HPDE6-E6E7 (cell line): ENCODE data around the gene ATP2B3.

Experiments used
- DNase-seq: peaks from one replicate; pipeline ENCODE4 v3.0.0; 2011; ENCODE audit warnings: missing footprints; ENCODE audit errors: extremely low spot score

ATP2B3 gene

DNA sequence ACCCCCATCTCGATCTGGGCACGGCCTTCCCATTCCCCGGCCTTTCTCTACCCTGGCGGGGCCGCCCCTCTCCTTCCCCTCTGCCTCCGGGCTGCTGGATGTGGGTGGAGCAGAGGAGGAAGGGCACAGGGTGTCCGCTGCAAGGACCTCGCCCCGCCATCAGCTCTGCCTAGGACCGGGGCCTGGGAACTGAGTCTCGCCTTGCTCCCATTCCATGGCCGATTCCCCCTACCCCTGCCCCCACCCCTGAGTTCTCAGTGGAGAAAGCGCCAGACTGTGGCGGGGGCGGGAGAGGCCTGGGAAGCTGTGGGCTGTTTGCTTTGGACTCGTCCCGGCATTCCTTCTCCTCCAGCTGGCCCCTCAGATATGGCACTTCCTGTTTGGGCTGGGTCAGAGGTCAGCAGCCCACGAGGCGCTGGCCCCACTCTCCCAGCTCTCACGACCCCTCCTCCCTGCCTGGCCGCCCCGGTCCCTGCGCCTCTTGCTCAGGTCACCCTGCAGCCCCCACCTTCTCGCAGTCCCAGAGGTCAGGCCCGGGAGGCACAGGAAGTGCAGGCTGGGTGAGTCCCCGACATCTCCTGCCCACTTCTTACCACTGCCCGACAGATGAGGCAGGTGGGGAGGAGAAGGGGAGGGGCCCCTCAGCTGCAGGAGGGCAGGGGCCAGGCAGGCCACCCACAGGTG lies 29.1 kb upstream of the ATP2B3 start:
- no peak for DNase-seq

DNA sequence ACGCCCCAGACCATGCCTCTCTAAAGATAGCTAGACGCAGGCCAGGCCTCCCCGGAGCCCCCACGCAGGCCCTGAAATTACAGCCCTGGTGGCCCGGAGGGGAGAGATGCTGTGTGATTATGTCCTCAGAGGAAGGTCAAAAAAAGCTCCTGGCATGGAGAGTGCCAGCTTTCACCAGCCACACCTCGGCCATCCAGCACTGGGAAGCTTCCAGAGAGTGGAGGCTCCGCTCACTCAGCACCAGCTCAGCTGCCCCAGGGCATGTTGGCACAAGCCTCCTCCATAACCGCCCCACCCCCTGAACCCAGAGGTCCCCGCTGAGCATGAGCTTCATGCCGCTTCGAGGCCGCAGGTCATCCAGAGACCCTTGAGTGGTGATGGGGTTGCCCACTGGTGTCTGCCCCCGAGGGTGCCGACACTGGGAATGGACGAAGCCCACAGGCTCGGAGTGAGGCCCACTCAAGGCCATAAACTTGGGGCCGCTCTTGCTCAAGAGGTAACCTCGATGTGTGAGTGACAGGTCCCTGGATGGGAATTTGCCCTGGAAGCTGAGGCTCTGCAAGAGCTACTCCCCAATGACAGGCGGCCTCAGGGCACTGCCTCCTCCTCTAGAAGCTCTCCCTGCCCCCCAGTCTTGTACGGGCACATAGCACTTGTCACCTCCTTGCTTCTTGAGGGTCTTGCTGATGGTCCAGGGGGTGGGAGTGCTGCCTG lies 27.1 kb upstream of the ATP2B3 start:
- DNase-seq = peak; percentile 74

DNA sequence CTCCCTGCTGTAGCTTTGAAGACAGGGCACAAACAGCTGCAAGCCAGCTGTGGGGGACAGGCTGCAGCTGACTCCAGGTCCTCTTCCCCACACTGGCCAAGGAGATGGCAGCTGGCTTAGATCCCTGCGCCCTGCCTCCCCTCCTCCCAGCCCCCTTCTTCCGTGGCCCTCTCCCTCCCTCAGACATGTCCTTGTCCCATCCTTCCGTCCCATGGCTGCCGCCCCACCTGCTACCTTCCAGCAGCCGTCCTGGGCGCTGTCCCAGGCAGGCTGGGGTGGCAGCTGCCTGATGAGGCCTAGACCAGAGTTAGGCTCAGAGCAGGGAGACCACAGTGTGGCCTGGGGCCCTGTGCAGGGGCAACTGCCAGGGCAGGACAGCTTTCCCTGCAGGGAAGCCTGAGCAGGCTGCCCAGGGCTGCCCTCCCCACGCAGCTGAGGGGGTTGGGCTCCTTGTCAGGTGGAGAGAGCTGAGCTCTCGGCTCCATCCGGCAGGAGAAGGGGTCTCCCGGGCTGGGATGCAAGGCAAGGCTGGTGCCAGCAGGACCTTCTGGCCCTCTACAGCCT lies 26.0 kb upstream of the ATP2B3 start:
- DNase-seq = no peak

GRCh38 chrX:153491918-153492317 lies 25.5 kb upstream of the ATP2B3 start:
- DNase-seq = no peak

- DNase-seq = no peak
Measured at GRCh38 chrX:153492543-153492942, 24.9 kb upstream of the ATP2B3 start.

DNA sequence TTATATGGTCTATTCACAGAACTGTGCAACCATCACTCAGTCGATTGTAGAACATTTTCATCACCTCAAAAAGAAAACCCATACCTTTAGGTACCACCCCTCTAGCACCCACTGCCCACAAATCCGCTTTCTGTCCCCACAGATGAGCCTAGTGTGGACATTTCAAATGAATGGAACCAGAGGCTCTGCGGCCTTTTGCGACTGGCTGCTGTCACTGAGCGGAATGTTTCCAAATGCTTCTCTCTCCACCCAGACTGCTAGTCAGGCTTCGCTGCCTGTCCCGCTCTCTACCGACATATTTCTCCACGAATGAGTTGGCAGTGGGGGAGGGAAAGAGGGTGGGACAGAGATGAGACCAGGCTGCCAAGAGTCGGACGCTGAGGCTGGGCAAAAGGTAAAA lies 24.4 kb upstream of the ATP2B3 start:
- no peak for DNase-seq

- no peak for DNase-seq
Measured at GRCh38 chrX:153494061-153494460, 23.4 kb upstream of the ATP2B3 start.

DNA sequence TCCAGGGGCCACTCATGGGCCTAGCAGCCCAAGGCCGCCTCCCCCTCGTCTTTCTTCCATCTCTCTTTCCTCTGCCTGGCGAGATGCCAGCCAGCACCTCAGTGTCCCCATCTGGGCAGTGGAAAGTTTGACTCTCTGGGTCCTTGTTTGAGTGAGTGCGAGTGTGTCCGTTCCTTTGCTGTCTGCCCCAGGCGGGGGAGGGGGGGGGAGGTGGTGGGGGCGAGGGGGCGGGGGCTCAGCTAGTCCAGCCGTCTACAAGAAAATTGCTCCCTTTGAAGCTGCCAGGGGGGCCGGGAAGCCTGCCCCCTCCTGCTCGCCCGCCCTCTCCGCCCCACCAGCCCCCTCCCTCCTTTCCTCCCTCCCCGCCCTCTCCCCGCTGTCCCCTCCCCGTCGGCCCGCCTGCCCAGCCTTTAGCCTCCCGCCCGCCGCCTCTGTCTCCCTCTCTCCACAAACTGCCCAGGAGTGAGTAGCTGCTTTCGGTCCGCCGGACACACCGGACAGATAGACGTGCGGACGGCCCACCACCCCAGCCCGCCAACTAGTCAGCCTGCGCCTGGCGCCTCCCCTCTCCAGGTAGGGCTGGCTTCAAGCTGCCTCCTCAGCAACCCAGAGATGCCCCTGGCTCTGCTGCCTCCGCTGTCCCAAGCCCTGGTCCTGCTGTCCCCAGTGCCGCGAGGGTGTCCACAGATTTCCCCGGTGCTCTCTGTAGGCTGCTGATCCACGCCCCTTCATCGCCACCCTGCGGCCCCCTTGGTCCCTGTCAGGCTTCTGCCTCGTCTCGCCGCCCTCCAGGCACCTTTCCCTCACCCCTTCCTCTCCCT lies 22.7 kb upstream of the ATP2B3 start, which contains the start of gene BGN:
BGN (plus strand) TSS at position 440 of the 821 bp plus-strand sequence. CDS start 9,652 bp downstream, outside the sequence.
- DNase-seq = peak; percentile 50

DNA sequence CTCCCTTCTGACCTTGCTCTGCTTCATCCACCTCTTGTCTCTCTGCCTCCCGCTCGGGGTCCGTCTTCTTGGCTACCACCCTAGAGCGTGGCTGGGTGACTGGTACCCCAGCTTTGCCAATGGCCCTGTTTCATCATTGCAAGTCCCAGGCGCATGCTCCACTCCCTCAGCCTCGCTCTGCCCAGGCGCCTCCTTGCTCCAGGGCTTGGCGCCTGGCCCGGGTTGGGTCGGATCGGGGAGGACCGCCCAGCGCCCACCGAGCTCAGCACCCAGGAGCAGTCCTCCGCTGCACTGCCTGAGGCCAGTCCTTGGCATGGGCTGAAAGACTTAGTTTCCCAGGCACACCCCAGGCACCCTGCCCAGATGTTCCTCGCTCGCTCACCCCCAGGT lies 22.1 kb upstream of the ATP2B3 start:
- no peak for DNase-seq

DNA sequence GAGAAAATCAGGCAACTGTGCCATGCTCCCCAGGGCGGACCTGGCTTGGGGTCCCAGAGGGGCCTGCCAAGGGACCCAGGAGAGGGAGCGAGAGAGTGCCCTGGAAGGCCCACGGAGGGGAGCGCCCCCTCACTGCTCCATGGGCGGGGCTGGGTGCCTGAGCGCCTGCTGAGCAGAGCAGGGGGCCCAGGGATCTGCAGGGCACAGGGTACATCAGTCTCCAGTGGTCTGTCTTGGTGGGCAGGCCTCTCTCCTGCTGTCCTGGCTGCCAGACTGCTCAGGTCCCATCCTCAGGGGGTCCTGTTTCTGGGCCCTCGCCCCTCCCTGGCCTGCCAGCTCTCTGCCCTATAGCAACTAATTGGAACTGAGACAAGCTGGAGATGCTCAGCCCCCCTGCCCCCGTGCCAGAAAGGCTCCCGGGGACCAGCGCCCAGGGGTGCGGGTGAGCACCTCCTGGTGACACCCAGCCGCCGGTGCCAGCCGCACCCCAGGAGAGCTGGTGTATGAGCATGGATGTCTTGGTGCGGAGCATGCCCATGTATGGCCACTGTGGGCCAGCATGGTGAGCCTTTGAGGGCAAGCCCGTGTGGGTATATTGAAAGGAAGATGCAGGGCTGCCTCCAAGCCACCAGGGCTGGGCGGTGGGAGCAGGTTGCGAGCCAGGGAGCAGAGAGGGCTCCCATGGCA lies 21.4 kb upstream of the ATP2B3 start:
- no peak for DNase-seq

DNA sequence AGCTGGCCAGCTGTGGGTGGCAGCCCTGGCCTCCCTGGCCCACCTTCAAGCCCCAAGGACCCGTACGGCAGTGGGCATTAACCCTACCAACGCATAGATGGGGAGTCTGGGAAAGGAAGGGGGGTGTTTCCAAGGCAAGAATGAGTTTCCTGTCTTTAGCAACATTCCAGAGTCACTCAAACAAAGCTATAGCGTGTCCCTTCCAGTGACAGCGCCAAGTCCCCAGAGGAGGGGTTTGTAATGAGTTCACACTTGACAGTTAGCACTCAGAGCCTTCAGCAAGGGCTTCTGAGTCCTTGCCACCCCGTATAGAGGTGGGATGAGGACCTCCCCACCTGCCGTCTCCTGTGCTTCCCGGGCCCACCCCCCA lies 20.9 kb upstream of the ATP2B3 start:
- DNase-seq = no peak

DNA sequence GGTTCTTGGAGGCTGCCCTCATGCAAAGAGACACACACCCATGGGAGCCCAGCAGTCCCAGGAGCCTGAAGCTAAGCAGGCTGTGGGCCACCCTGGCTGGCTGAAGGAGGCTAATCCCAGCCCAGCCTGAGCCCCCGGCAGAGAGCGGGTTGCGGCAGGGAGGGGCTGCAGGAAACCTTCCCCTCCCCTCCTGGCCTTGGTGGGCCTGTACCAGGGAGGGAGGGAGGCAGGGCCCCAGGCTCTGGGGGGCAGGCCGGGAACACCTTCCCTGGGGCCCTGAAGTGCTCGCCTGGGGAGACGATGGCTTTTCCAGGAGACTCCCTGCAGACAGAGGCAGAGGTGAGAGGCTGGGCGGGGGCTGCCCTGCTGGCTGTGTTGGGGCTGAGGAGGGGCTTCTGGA lies 19.0 kb upstream of the ATP2B3 start:
- no peak for DNase-seq

- DNase-seq = no peak
Measured at GRCh38 chrX:153499341-153499740, 18.1 kb upstream of the ATP2B3 start.

GRCh38 chrX:153499876-153500275 lies 17.6 kb upstream of the ATP2B3 start:
- no peak for DNase-seq

DNA sequence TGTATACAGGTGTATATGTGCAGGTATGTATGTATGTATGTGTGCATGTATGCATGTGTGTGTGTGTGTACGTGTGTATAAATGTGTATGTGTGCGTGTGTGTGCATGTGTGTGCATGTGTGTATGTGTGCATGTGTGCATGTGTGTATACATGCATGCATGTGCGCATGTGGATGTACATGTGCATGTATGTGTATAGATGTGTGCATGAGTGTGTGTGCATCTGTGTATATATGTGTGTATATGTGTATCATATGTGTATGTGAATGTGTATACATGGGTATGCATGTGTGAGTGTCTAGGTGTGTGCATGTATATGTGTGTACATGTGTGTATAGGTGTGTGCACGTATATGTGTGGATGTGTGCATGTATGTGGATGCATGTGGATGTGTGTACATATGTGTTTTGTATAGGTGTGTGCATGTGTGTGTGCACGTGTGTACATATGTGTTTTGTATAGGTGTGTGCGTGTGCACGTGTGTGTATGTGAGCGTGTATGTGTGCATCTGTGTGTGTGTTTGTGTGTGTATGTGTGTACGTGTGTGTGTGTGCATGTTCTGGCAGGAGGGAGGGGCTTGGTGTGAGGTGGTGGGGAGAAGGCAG lies 16.7 kb upstream of the ATP2B3 start:
- DNase-seq = no peak

- no peak for DNase-seq
Measured at GRCh38 chrX:153501530-153501929, 15.9 kb upstream of the ATP2B3 start.

- DNase-seq = no peak
Measured at GRCh38 chrX:153502131-153502530, 15.3 kb upstream of the ATP2B3 start.

DNA sequence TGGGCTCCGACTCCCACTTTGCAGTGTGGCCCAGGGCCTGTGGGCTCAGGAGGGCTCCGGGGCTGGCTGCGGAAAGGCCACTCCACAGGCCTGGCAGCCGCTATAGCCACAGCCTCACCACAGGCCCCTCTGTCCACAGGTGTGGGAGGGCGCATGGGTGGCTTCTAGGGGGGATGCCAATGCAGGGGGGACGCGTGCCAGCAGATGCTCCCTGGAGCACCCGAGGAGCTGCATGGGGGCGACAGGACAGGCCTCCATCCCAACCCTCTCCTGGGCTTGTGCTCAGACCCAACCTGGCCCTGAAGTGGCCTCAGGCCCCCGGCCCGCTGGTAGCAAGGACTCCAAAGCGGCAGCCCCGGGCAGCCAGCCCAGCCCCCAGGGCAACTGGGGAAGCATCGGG lies 14.6 kb upstream of the ATP2B3 start:
- DNase-seq = no peak

DNA sequence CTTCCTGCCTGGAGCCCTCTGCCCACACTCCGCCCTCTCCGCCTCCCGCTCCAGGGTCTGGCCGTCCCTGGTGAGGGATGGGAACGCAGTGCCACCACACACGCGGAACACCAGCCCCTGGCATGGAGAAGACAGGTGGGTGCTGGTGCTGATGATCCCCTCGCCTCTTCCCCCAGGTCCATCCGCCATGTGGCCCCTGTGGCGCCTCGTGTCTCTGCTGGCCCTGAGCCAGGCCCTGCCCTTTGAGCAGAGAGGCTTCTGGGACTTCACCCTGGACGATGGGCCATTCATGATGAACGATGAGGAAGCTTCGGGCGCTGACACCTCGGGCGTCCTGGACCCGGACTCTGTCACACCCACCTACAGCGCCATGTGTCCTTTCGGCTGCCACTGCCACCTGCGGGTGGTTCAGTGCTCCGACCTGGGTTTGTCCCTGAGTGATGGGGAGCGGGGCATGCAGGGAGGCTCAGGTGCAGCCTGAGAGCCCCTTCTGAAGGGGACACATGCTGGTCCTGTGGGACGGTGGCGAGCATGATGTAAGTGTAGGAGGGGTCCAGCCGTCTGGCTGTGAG lies 12.9 kb upstream of the ATP2B3 start:
- no peak for DNase-seq

- no peak for DNase-seq
Measured at GRCh38 chrX:153505361-153505760, 12.1 kb upstream of the ATP2B3 start.
